ENCODE data around the gene UNC13B. TPM values are rescaled to one million over a fixed set of nuclear protein-coding genes. Genes with fewer than 3 reads are reported as not detected.
"Not testable (repeated sequence)": the region's sequence is repeated elsewhere in the genome, so short reads cannot be mapped to it uniquely, and the experiment has no call there.

Gene UNC13B
- total RNA-seq, 4 donors from 2014 or later: 20.6 to 30.5 (median 25.3) TPM

DNA sequence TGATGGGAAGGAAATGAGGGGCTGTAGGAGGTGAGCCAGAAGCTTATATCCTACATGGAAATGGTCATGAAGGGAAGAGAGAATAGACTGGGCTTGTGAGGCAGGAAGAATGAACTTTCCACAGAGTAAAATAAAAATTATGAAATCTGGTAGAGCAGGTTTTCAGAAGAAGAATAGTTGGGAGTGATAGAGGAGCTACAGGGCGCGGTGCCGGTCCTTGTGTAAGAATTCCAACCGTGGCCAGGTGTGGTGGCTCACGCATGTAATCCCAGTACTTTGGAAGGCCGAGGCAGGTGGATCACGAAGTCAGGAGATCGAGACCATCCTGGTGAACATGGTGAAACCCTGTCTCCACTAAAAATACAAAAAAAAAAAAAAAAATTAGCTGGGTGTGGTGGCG is 8.9 kb upstream of the UNC13B start:
- TF ChIP-seq, protein P1, sequence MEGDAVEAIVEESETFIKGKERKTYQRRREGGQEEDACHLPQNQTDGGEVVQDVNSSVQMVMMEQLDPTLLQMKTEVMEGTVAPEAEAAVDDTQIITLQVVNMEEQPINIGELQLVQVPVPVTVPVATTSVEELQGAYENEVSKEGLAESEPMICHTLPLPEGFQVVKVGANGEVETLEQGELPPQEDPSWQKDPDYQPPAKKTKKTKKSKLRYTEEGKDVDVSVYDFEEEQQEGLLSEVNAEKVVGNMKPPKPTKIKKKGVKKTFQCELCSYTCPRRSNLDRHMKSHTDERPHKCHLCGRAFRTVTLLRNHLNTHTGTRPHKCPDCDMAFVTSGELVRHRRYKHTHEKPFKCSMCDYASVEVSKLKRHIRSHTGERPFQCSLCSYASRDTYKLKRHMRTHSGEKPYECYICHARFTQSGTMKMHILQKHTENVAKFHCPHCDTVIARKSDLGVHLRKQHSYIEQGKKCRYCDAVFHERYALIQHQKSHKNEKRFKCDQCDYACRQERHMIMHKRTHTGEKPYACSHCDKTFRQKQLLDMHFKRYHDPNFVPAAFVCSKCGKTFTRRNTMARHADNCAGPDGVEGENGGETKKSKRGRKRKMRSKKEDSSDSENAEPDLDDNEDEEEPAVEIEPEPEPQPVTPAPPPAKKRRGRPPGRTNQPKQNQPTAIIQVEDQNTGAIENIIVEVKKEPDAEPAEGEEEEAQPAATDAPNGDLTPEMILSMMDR (IDR thresholded peaks at IDR 0.05): no peak
- ATAC-seq (ENCODE audit: low FRiP score): no peak

DNA sequence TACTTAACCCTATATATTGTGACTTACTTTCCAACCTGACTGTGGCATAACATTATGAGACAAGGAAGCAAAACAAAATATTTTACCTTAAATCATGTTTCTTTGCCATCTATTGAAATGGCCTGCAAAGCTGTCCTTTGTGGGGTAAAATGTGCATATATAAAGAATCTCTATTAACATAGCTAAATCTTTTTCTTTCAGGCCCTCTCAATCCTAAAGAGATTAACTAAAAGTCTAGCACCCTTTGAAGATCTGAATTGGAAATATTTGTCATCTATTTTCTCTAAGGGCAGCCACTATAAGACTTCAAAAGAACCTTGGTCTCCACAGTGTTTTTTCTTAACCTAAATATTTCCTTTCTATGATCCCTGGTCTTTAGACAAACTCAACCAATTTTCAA is 5.0 kb upstream of the UNC13B start:
- no peak for ATAC-seq (ENCODE audit: low FRiP score)
- TF ChIP-seq, protein P1 (IDR thresholded peaks at IDR 0.05): no peak
- DNase-seq (ENCODE audit: low spot score): no peak

More for the DNA sequence above, 8.9 kb upstream of the UNC13B start:
- no peak for DNase-seq (ENCODE audit: low spot score)

DNA sequence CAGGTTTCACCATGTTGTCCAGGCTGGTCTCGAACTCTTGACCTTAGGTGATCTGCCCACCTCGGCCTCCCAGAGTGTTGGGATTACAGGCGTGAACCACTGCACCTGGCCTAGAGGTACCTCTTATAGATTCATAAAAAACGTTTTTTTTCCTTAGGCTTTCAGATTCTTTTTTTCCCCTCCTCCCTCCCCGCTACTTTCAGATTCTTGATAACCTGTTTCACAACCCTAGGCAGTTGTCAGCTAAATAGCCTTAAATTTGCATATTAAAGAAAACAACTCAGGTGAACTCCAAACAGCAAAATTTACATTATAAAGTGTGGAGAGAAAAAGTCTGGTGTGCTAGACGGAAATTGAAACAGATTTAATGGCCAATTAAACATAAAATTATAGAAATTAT is 4.0 kb upstream of the UNC13B start:
- not testable (repeated sequence) for ATAC-seq (ENCODE audit: low FRiP score)

DNA sequence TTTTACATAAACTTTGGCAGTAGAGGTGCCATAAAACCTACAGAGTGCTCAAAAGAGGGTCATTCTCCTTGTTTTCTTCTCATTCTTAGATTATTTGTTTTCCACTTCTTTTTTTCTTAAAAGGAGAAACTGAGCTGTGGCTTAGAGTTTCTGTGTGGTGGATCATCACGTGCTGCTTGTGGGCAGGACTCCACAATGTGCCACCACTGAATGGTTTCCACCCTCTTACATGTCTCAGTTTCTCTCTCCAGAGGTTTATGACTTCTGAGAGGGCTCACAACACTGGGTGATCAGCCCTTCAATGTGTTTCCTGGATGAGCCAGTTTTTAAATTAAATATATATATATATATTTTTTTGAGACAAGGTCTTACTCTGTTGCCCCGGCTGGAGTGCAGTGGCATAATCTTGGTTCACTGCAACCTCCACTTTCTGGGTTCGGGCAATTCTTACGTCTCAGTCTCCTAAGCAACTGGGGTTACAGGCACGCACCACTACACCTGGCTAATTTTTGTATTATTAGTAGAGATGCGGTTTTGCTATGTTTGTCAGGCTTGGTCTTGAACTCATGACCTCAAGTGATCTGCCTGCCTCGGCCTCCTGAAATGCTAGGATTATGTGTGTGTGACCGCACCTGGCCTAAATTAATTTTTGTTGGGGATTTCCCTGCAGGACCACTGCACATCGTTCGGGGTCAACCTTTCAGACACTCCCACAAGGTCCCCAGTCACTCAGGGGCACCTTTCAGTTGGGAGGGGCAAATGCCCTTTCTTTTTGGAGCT is 3.1 kb upstream of the UNC13B start:
- DNase-seq (ENCODE audit: low spot score): no peak
- TF ChIP-seq, protein P1 (IDR thresholded peaks at IDR 0.05): no peak
- no peak for ATAC-seq (ENCODE audit: low FRiP score)

More for the DNA sequence above, 4.0 kb upstream of the UNC13B start:
- not testable (repeated sequence) for DNase-seq (ENCODE audit: low spot score)

DNA sequence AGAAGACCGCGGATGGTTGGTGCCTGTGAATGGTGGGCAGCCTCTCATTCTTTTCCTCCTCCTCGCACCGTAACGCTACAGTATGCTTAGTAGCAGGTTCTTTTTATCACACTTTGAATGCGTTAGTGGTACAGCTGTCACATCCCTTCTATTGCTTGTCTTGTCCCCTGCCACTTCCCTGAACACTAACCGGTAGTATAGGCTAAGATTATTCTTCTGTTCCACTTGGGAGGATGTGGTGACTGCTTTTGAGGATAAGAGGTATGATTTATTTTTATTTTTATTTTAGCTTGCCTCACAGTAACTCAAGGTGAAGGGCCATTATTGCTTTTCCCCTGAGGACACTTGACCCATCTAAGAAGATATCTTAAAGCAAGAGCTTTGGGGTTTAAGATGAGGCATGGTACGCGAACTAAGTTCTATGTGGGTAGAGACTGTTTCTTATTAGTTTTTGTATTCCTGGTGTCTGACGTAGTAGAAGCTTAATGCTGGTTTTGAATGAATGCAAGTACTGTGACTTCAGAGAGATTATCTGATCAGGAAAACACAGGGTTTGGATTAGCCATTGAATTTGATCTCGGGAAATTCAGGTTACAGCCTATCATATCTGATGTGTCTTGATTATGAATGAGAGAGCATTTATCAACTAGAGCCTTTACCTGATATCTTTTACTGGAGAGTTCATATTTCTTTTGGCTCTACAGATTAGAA is 951 bp downstream of the UNC13B start:
- DNase-seq (ENCODE audit: low spot score) (no peak), ATAC-seq (ENCODE audit: low FRiP score) (no peak)
- TF ChIP-seq, protein P1 (IDR thresholded peaks at IDR 0.05): no peak

DNA sequence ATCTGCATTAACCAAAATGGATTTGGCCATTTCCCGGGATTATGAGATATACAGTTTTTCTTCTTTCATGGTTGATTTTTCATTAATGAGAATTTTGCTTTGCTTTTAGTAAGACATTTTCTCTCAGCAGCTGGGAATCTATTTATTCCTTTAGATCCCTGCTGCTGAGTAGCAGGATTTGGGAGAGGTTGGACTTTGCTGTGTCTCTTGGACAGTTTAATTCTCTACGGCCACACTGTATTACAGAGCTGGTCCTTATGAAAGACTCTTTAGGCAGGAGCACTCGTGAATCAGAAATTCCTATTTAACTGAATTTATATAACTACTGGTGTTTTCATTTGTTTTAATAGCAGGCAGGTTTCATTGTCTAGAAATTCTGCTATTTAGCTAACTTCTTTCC is 1.6 kb downstream of the UNC13B start:
- ATAC-seq (ENCODE audit: low FRiP score) (no peak), DNase-seq (ENCODE audit: low spot score) (no peak)
- TF ChIP-seq, protein P1 (IDR thresholded peaks at IDR 0.05): no peak

DNA sequence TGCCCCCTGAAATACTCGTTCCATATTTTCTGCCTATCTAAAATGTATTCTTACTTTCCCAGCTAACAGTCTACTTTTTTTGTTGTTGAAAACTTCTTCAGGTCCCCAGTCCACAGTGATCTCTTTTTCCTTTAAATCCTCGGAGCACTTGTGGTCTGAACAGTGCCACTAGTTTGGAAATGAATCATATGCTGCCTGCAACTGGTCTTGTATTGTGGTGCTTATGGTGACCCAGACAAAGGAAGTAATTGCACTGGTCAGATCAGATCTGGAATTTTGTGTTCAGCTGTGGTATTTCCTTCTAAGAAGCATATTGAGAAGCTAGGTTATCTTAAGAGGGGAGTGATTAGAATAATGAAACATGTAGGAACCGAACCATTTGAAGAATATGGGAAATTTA is 2.9 kb downstream of the UNC13B start:
- DNase-seq (ENCODE audit: low spot score) (no peak), ATAC-seq (ENCODE audit: low FRiP score) (no peak)
- TF ChIP-seq, protein P1 (IDR thresholded peaks at IDR 0.05): no peak

DNA sequence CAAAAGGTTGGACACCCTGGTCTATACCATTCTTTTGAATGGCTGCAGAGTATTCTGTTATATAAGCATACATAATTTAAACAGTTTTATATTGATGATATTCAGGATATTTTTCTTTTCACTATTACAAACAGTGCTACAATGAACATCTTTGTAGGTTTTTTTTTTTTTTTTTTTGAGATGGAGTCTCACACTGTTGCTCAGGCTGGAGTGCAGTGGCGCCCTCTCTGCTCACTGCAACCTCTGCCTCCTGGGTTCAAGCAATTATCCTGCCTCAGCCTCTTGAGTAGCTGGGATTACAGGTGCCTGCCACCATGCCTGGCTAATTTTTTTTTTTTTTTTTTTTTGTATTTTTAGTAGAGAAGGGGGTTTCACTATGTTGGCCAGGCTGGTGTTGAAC is 5.6 kb downstream of the UNC13B start:
- not testable (repeated sequence) for DNase-seq (ENCODE audit: low spot score); ATAC-seq (ENCODE audit: low FRiP score)

Measured in omental fat pad (tissue), 4 donors.